ENCODE measurements around the gene PSTPIP1. TPM values are rescaled to one million over a fixed set of nuclear protein-coding genes. Genes with fewer than 3 reads are reported as not detected.

The PSTPIP1 gene
- total RNA-seq, 3 donors from 2014 or later (not counting 1 experiment from before 2014, with no cell fraction given) = 218 to 316 (median 228) TPM

GRCh38 chr15:76951220-76951619 is 43.7 kb upstream of the PSTPIP1 start:
- H3K4me1 Mint-ChIP-seq = peaks cover 0 to 6% of the 10 kb centered on the region in 2 donors

GRCh38 chr15:76953913-76954312 is 41.0 kb upstream of the PSTPIP1 start:
- whole genome bisulfite sequencing (ENCODE audit: insufficient coverage) = no CpG with 5 or more reads among the region's 3 CpGs
- ATAC-seq = no peak
- Mint-ChIP-seq H3K27ac (no peak overlapping the region), H3K4me1 (no peaks in the 10 kb centered on the region), H3K36me3 (peaks cover under 1% of the 10 kb centered on the region), H3K27me3 (ENCODE audit: low read depth in 2 of 2) (no peaks in the 10 kb centered on the region), H3K9me3 (no peaks in the 10 kb centered on the region), H3K4me3 (no peak overlapping the region)
- Histone ChIP-seq H3K9me3 (ENCODE audit: control insufficient read depth, insufficient read depth, low read length) (no peaks in the 10 kb centered on the region), H3K4me3 (ENCODE audit: low read length) (no peak overlapping the region), H3K36me3 (ENCODE audit: control insufficient read depth, insufficient read depth, low read length) (peaks cover 9% of the 10 kb centered on the region), H3K4me1 (ENCODE audit: control insufficient read depth, insufficient read depth, low read length) (no peaks in the 10 kb centered on the region), H3K27me3 (ENCODE audit: control insufficient read depth, insufficient read depth, low read length) (no peaks in the 10 kb centered on the region), H3K27ac (ENCODE audit: low read length) (no peak overlapping the region)
- intact Hi-C loops (cut with micrococcal nuclease) = no loop called here
- TF ChIP-seq CTCF (IDR thresholded peaks at IDR 0.05) = no peak
- DNase-seq = no peak

More at GRCh38 chr15:76951220-76951619, 43.7 kb upstream of the PSTPIP1 start:
- Mint-ChIP-seq H3K4me3 (no peak overlapping the region), H3K9me3 (no peaks in the 10 kb centered on the region), H3K36me3 (peaks cover 11% of the 10 kb centered on the region), H3K27me3 (ENCODE audit: low read depth in 2 of 2) (no peaks in the 10 kb centered on the region), H3K27ac (no peak overlapping the region)
- no peak for DNase-seq
- H3K4me1 ChIP-seq (ENCODE audit: control insufficient read depth, insufficient read depth, low read length) = no peaks in the 10 kb centered on the region
- no peaks in the 10 kb centered on the region for H3K9me3 ChIP-seq (ENCODE audit: control insufficient read depth, insufficient read depth, low read length)
- WGBS (ENCODE audit: insufficient coverage) = no CpG with 5 or more reads among the region's 1 CpG
- no peaks in the 10 kb centered on the region for H3K27me3 ChIP-seq (ENCODE audit: control insufficient read depth, insufficient read depth, low read length)
- peaks cover 27% of the 10 kb centered on the region for H3K36me3 ChIP-seq (ENCODE audit: control insufficient read depth, insufficient read depth, low read length)
- no peak overlapping the region for H3K4me3 ChIP-seq (ENCODE audit: low read length)
- intact Hi-C loops (cut with micrococcal nuclease) = no loop called here
- TF ChIP-seq CTCF (IDR thresholded peaks at IDR 0.05) = no peak
- peak in 1 of 3 donors; percentile 30 for ATAC-seq
- H3K27ac ChIP-seq (ENCODE audit: low read length) = no peak overlapping the region

GRCh38 chr15:76954744-76955143 is 40.2 kb upstream of the PSTPIP1 start:
- peaks cover 3% of the 10 kb centered on the region for H3K36me3 ChIP-seq (ENCODE audit: control insufficient read depth, insufficient read depth, low read length)
- H3K36me3 Mint-ChIP-seq = no peaks in the 10 kb centered on the region
- no peaks in the 10 kb centered on the region for H3K4me1 Mint-ChIP-seq
- no peaks in the 10 kb centered on the region for H3K4me1 ChIP-seq (ENCODE audit: control insufficient read depth, insufficient read depth, low read length)
- no peak for TF ChIP-seq CTCF (IDR thresholded peaks at IDR 0.05)
- H3K9me3 ChIP-seq (ENCODE audit: control insufficient read depth, insufficient read depth, low read length) = no peaks in the 10 kb centered on the region
- no peak overlapping the region for H3K27ac ChIP-seq (ENCODE audit: low read length)
- no peak for ATAC-seq
- H3K27ac Mint-ChIP-seq = no peak overlapping the region
- WGBS (ENCODE audit: insufficient coverage) = 94% methylated on average over 2 of the region's 2 CpGs
- no peaks in the 10 kb centered on the region for H3K27me3 Mint-ChIP-seq (ENCODE audit: low read depth in 2 of 2)
- H3K4me3 ChIP-seq (ENCODE audit: low read length) = no peak overlapping the region
- no peak for DNase-seq
- H3K9me3 Mint-ChIP-seq = no peaks in the 10 kb centered on the region
- H3K27me3 ChIP-seq (ENCODE audit: control insufficient read depth, insufficient read depth, low read length) = no peaks in the 10 kb centered on the region
- intact Hi-C loops (cut with micrococcal nuclease) = no loop called here
- no peak overlapping the region for H3K4me3 Mint-ChIP-seq

- Mint-ChIP-seq H3K9me3 (no peaks in the 10 kb centered on the region), H3K4me3 (no peak overlapping the region), H3K4me1 (no peaks in the 10 kb centered on the region), H3K27ac (no peak overlapping the region), H3K36me3 (no peaks in the 10 kb centered on the region), H3K27me3 (ENCODE audit: low read depth in 2 of 2) (peaks cover 0 to 9% of the 10 kb centered on the region in 2 donors)
- no peaks in the 10 kb centered on the region for H3K9me3 ChIP-seq (ENCODE audit: control insufficient read depth, insufficient read depth, low read length)
- H3K4me1 ChIP-seq (ENCODE audit: control insufficient read depth, insufficient read depth, low read length) = no peaks in the 10 kb centered on the region
- H3K27ac ChIP-seq (ENCODE audit: low read length) = no peak overlapping the region
- no peak for ATAC-seq
- no peak for TF ChIP-seq CTCF (IDR thresholded peaks at IDR 0.05)
- no peak overlapping the region for H3K4me3 ChIP-seq (ENCODE audit: low read length)
- WGBS (ENCODE audit: insufficient coverage) = 86% methylated on average over 5 of the region's 6 CpGs
- H3K27me3 ChIP-seq (ENCODE audit: control insufficient read depth, insufficient read depth, low read length) = no peaks in the 10 kb centered on the region
- H3K36me3 ChIP-seq (ENCODE audit: control insufficient read depth, insufficient read depth, low read length) = no peaks in the 10 kb centered on the region
- no peak for DNase-seq
- intact Hi-C loops (cut with micrococcal nuclease) = no loop called here
These were observed 33.5 kb upstream of the PSTPIP1 start for GRCh38 chr15:76961268-76962011.
